Testis (tissue), 2 donors: ENCODE data around the gene MAPKAPK3.

Experiments used
- POLR2A ChIP-seq: fragments of 450-650 bp; IDR thresholded peaks from one replicate; pipeline ENCODE4 v1.6.1; 2017; ENCODE audit warnings: antibody characterized with exemption, mild to moderate bottlenecking, moderate library complexity
- TF ChIP-seq, protein P1 (sequence below), 3 experiments: fragments of 450-650 bp in 2 of 3; fragments of 200-600 bp in 1 of 3; sonication (generic) in 1 of 3; IDR thresholded peaks; one replicate each; pipeline ENCODE4 v1.5.1; 2016 to 2019; ENCODE audit warnings: antibody characterized with exemption in 3 of 3, mild to moderate bottlenecking in 2 of 3, moderate library complexity in 1 of 3

DNA sequence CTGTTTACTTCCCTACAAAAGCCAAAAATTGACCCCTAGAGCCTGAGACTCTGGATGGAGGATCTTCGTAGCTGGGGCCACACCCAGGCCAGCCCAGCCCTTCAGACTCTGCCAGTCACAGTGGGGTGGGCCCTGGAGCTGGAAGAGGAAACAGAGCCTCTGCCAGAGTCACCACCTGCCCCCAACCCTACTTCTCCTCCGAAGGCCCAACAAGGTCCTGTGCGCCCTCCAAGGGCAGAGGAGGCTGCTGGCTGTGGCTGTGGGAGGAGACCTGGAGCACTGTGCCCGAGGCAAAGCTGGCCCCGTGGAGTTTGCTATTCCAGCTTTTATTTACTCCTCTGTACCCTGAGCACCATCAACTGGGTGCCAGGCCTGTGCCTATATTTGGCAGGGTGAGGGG is 24.4 kb upstream of the MAPKAPK3 start:
- TF ChIP-seq, protein P1, sequence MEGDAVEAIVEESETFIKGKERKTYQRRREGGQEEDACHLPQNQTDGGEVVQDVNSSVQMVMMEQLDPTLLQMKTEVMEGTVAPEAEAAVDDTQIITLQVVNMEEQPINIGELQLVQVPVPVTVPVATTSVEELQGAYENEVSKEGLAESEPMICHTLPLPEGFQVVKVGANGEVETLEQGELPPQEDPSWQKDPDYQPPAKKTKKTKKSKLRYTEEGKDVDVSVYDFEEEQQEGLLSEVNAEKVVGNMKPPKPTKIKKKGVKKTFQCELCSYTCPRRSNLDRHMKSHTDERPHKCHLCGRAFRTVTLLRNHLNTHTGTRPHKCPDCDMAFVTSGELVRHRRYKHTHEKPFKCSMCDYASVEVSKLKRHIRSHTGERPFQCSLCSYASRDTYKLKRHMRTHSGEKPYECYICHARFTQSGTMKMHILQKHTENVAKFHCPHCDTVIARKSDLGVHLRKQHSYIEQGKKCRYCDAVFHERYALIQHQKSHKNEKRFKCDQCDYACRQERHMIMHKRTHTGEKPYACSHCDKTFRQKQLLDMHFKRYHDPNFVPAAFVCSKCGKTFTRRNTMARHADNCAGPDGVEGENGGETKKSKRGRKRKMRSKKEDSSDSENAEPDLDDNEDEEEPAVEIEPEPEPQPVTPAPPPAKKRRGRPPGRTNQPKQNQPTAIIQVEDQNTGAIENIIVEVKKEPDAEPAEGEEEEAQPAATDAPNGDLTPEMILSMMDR (IDR thresholded peaks at IDR 0.05) = no peak
- no peak for TF ChIP-seq POLR2A
